ENCODE results near the gene CAPN5.

- TF ChIP-seq CTCF (IDR thresholded peaks at IDR 0.05 in 8 of 11, conservative IDR thresholded peaks at IDR 0.05 in 3 of 11) (no peak), POLR2A (IDR thresholded peaks at IDR 0.05) (no peak)
These were observed 105.3 kb downstream of the CAPN5 start for GRCh38 chr11:77171885-77172665.
